ENCODE data around the gene APLP1.

APLP1 gene

DNA sequence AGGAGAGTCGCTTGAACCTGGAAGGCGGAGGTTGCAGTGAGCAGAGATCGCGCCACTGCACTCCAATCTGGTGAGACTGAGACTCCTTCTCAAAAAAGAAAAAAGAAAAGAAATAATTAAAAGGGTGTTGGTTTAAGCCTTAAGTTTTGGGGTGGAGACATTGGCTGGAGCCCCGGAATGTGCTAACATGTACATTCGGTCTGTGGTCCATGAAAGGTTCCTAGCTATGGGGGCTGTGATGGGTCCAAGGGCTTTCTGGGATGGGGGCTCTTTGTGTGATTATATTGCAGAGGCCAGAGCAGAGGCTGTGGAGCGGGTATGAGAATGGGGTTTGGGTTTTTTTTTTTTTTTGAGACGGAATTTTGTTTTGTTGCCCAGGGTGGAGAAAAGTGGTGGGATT lies 17.5 kb downstream of the APLP1 start:
- H3K27me3 ChIP-seq (replicated peaks; ENCODE audit: insufficient read depth, low read length) = peaks cover 9% of the 10 kb centered on the region
- H3K36me3 ChIP-seq (replicated peaks; ENCODE audit: insufficient read depth, low read length) = no peaks in the 10 kb centered on the region
- no peak overlapping the region for H3K4me2 ChIP-seq (ENCODE audit: low read depth, low read length)
- no peak overlapping the region for H3K4me3 ChIP-seq (ENCODE audit: low read length)
- H3K4me1 ChIP-seq (ENCODE audit: low read length) = no peaks in the 10 kb centered on the region
- no peaks in the 10 kb centered on the region for H3K79me2 ChIP-seq (ENCODE audit: low read length)
- H3K27ac ChIP-seq (ENCODE audit: low read length) = no peak overlapping the region
- no peak overlapping the region for H2AFZ ChIP-seq (ENCODE audit: low read length)
- H3K9ac ChIP-seq (ENCODE audit: low read length) = no peak overlapping the region
- H3K9me3 ChIP-seq (replicated peaks; ENCODE audit: insufficient read depth, low read length) = no peaks in the 10 kb centered on the region
- DNase-seq = no peak
- TF ChIP-seq EZH2 (optimal IDR thresholded peaks at IDR 0.05; ENCODE audit: low read depth, low read length) = no peak
- no peak for TF ChIP-seq EZH2phosphoT487 (IDR thresholded peaks at IDR 0.05; ENCODE audit: low read length)
- TF ChIP-seq CTCF (IDR thresholded peaks at IDR 0.05; ENCODE audit: low read length) = no peak
- no peaks in the 10 kb centered on the region for H4K20me1 ChIP-seq (ENCODE audit: insufficient read depth, low read length)
- no peaks in the 10 kb centered on the region for H3K9me2 ChIP-seq (replicated peaks; ENCODE audit: insufficient read depth, low read length)
- H3F3A ChIP-seq (ENCODE audit: insufficient read depth, low read length) = no peaks in the 10 kb centered on the region

DNA sequence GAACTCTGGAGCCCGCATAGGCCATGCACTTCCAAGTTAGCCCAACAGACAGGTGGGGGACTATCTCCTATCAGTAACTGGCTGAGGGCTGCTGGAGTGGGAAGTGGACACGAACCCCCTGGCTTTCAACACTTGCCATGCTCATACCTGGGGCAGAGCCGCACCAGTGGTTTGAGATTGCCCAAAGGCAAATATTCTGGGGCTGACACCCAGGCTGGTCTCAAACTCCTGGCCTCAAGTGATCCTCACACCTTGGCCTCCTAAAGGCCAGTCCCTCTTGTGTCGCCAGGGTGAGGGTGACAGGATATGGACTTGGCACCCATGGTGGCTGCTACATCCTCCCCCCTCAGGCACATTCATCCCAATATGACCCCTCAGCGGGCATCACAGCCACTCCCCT lies 18.8 kb downstream of the APLP1 start:
- no peak for DNase-seq
- Histone ChIP-seq H2AFZ (ENCODE audit: low read length) (no peak overlapping the region), H3K79me2 (ENCODE audit: low read length) (no peaks in the 10 kb centered on the region), H3K9me2 (replicated peaks; ENCODE audit: insufficient read depth, low read length) (no peaks in the 10 kb centered on the region), H3K36me3 (replicated peaks; ENCODE audit: insufficient read depth, low read length) (no peaks in the 10 kb centered on the region), H3K9me3 (replicated peaks; ENCODE audit: insufficient read depth, low read length) (no peaks in the 10 kb centered on the region), H4K20me1 (ENCODE audit: insufficient read depth, low read length) (no peaks in the 10 kb centered on the region), H3K27me3 (replicated peaks; ENCODE audit: insufficient read depth, low read length) (no peaks in the 10 kb centered on the region; the same call in none of the 2 replicates), H3F3A (ENCODE audit: insufficient read depth, low read length) (no peaks in the 10 kb centered on the region), H3K4me3 (ENCODE audit: low read length) (no peak overlapping the region), H3K4me1 (ENCODE audit: low read length) (no peaks in the 10 kb centered on the region), H3K27ac (ENCODE audit: low read length) (no peak overlapping the region), H3K9ac (ENCODE audit: low read length) (no peak overlapping the region), H3K4me2 (ENCODE audit: low read depth, low read length) (no peak overlapping the region)
- TF ChIP-seq EZH2 (optimal IDR thresholded peaks at IDR 0.05; ENCODE audit: low read depth, low read length) = no peak
- no peak for TF ChIP-seq EZH2phosphoT487 (IDR thresholded peaks at IDR 0.05; ENCODE audit: low read length)
- no peak for TF ChIP-seq CTCF (IDR thresholded peaks at IDR 0.05; ENCODE audit: low read length)

DNA sequence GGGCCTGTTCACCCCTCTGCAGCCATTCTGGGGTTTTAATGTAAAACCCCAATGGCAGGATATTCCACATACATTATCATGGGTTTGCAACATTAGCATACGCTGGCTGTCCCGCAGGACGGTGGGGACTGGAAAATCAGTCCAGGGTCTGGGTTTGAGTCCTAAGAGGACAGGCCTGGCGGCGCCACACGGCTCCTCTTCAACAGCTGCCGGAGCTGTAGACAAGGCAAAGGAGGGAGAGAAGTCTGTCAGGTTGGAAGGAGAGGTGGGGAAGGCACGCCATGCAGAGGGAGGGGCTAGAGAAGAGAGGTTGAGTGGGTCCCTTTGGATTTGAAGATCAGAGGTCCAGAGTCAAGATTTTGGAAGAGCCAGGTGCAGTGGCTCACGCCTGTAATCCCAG lies 20.0 kb downstream of the APLP1 start:
- Histone ChIP-seq H4K20me1 (ENCODE audit: insufficient read depth, low read length) (no peaks in the 10 kb centered on the region), H3K9ac (ENCODE audit: low read length) (no peak overlapping the region), H2AFZ (ENCODE audit: low read length) (no peak overlapping the region), H3K79me2 (ENCODE audit: low read length) (no peaks in the 10 kb centered on the region), H3K9me3 (replicated peaks; ENCODE audit: insufficient read depth, low read length) (no peaks in the 10 kb centered on the region), H3K4me3 (ENCODE audit: low read length) (no peak overlapping the region), H3F3A (ENCODE audit: insufficient read depth, low read length) (no peaks in the 10 kb centered on the region), H3K36me3 (replicated peaks; ENCODE audit: insufficient read depth, low read length) (no peaks in the 10 kb centered on the region), H3K4me2 (ENCODE audit: low read depth, low read length) (no peak overlapping the region), H3K9me2 (replicated peaks; ENCODE audit: insufficient read depth, low read length) (no peaks in the 10 kb centered on the region), H3K27ac (ENCODE audit: low read length) (no peak overlapping the region), H3K4me1 (ENCODE audit: low read length) (no peaks in the 10 kb centered on the region), H3K27me3 (replicated peaks; ENCODE audit: insufficient read depth, low read length) (no peaks in the 10 kb centered on the region; the same call in 1 of the 2 replicates)
- TF ChIP-seq EZH2 (optimal IDR thresholded peaks at IDR 0.05; ENCODE audit: low read depth, low read length) (no peak), EZH2phosphoT487 (IDR thresholded peaks at IDR 0.05; ENCODE audit: low read length) (no peak), CTCF (IDR thresholded peaks at IDR 0.05; ENCODE audit: low read length) (no peak)
- DNase-seq = no peak
